GM19328 (cell line): ENCODE results near the gene TAGLN.

ENCODE experiments used
- ATAC-seq: cut with Tn5 transposase; IDR thresholded peaks from one replicate; pipeline ENCODE4 v1.9.1; 2021; ENCODE audit warnings: mild to moderate bottlenecking, moderate library complexity; ENCODE audit not compliant: unreplicated experiment

Gene TAGLN

DNA sequence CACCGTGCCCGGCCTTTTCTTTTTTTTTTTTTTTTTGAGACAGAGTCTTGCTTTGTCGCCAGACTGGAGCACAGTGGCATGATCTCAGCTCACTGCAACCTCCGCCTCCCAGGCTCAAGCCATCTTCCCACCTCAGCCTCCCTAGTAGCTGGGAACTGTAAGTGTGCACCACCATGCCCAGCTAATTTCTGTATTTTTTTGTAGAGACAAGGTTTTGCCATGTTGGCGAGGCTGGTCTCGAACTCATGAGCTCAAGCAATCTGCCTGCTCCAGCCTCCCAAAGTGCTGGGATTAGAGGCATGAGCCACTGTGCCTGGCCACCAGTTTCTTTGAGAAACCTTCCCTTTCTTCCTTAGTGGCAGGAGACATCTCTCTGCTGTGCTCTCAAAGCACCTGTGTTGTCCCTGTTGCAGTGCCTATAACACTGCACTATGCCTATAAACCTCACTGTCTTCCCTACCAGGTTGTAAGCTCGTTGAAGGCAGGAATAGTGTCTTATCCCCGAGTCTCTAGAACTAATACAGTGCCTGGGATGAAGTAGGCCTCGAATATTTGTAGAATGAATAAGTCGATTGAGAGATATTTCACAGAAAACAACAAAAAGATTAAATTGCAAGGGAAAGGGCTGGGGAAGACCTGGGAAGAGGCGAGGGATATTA, 13.7 kb downstream of the TAGLN start:
- ATAC-seq, result no peak

DNA sequence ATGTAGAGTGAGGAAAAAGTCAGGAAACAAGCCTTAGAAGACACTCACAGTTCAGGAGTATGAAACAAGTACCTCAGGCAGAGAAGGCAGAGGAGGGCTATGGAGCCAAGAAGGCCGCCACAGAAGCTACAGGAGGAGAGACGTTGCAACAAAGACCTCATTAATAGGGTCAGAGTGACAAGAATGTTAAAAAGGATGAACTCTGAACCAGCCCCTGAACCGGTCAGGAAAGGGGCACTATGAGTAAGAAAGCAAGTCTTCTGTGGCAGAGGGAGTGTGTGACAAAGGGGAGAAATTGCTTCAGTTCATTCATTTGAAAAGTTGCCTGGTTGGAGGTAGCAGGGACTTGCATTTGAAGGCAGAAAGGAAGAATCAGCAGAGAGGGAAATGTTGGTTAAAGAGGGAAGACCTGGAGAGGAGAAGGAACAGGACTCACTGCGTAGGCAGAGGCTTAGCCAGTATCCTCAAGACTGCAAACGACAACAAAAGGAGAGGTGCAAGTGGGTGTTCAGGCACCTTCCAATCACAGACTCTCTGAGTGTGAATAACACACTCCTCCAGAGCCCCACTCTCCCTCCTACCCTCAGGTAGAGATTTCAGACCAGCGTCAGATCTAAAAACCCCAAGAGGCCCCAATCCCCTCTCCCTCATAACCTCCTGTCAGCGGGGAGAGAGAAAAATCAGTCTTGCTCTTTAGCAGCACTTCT, 15.4 kb downstream of the TAGLN start:
- ATAC-seq, result no peak

DNA sequence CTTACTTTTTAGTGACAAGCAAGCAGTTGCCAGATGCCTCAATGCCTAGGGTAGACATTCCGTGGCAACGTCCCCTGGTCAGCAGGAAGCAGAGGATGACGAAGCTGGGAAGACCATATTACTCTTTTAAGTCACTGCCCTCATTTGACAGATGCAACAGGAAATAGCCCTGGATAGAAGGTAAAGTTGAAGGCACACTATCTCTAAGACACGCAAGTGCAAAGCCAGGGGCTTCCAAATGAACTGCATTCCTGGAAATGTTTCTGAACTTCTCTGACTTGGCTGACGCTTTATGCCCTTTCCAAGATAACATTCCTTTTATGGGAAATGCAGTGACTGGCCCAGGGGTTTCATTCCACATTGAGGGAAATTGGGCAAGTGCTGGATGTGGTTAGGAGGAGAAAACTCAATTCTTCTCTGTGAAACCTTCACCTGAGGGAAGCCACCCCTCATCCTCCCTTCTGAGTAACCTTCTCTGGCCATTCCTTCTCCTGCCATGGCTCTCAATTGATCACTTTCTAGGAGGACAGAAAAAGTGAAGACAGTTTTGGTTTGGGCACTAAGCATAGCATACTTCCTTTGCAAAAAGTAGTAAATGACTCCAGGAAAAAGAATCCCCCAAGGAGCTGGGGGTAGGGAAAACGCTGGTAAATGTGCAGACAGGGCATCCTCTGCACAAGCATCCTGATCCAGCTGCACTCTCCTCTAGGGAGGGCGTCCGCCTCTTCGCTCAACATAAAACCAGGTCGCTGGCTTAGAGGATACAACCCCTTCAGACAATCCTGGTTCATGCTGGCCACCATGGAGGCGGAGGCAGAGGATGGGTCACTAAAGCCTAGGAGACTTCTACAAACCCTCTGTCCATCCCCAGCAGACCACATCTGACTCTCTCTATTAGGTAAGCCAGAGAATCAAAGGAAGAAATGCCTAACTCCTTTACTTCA, 18.2 kb downstream of the TAGLN start:
- no peak for ATAC-seq

DNA sequence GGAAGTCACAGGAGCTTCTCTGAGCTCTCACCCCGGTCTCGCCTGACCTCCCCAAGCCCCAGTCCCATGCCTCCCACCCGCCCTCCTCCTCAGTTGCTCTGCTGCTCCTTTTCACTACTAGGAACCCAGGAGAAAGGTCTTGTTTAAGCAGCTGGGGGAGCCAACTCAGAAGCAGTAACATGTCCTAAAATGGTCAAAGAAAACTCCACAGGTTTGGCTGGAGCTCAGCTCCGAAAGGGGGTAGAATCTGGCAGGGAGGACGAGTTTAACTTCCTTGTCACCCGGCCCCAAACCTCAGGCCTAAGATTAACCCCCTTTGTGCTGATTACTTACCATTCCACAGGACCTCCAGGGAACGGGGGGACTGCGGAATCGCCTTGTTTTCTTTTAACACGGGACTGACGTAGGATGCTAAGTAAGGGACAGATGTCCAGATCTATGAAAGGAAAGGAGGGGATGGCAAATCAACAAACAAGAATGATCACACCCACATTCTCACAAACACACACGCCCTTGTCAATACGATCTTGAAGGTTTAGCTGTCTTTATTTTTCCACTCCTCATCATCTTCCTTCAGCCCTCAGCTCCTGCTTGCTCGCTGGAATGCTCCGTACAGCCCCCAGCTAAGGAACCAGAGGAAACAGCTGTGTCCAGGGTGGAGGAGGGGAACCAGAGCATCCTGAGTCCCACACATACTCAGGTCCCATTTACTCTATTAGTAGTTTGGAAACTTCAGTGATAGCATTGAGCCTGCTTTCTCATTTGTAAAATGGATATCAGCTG, 19.2 kb downstream of the TAGLN start:
- no peak for ATAC-seq

DNA sequence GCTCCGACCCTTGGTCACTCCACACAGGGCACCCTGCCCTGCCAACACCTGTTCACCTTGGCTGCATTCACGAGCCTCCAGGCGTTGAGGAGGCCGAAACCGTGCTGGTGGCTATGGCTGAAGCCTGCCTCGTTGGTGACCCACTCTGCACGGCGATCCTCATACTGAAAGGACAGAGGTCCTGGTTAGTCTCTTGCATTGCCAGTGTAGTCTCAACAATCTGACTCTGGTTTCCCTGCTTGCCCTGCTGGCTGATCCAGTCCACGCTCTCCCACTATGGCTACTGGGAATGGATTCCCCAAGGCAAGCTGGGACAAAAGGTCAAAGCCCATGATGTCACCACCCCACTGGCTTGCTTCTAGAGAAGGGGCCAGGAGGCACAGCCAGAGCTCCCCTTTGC, 19.8 kb downstream of the TAGLN start:
- no peak for ATAC-seq

DNA sequence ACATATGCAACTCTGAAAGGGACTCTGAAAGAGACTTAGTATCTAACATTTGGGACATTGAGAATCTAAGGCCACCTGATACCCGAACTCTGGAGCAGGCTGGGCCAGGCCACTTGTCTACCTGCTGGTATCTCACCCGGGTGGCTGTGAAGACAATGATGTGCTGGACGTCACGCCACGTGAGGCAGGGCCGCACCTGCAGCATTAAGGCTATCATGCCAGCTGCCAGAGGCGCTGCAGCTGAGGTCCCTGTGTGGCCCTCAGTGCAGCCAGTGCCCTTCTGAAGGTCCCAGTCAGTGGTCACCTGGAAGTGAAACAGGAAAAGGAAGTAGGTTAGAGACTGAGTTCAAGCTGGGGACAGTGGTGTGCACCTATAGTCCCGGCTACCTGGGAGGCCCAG, 20.3 kb downstream of the TAGLN start:
- no peak for ATAC-seq

DNA sequence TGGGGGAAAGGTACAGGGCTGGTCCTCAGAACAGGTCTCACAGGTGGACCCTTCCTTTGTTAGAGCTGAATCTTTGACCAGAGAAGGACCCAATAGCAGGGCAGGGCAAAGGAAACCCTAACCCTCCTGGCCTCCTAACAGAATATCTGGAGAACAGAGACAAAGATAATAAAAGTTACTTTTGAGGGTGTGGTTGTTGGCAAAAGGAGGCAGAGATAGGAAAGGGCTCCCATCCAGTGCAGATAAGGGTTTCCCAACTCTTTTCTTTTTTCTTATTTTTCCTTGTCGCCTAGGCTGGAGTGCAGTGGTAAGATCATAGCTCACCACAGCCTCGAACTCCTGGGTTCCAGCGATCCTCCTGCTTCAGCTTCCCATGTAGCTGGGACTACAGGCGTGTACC, 20.8 kb downstream of the TAGLN start:
- no peak for ATAC-seq

DNA sequence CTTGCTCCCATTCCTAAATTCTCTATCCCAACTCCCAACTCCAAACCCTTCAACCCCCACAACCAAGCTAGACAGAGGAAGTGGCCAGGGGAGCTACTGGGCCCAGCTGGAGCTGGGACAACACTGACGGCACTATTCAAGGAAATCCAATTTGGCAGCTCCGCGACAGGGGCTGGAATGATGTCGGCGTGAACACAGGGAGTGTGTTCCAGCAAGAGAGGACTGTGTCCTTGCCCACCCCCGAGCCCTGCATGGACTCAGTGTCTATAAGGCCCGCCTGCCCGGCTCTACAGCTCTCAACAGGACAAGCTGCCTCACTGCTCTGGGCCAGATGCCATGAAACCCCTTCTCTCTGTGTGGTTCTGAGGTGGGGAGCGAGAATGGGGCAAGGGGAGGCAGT, 21.4 kb downstream of the TAGLN start:
- ATAC-seq, result no peak

DNA sequence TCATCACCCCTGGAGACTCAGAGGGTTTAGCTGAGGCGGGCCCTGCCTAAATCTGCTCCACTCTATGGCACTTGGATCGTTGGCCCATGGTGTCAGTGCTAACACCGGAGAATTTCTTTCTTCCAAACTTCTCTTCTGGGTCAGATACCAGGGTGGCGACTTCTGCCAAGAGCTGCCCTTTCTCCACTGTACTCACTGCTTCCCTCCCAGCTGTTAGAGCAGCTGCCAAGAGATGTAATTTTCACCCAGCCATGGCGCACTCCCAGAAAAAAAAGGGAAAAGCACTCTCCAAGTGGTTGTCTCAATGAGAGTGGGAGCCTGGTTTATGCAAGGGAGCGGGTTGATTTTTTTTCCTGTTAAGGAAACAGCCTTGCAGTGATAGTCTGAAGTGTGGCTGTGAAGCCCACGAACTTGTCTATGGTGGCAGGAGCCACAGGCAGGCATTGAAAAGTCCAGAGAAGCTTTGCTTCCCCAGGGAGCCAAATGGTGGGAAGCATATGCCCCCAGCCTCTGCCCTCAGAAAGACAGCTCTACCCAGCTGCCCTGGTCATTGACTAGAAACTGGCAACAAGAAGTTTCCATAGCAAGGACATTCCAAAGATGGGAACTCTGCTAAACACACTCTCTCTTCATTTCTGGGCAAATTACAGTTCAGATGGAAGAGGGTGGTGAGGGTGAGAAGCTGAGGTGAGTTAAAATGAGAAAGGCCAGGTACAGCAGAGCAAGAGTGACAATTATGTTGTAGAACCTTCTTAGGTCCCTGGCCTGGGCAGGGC, 22.0 kb downstream of the TAGLN start:
- no peak for ATAC-seq

DNA sequence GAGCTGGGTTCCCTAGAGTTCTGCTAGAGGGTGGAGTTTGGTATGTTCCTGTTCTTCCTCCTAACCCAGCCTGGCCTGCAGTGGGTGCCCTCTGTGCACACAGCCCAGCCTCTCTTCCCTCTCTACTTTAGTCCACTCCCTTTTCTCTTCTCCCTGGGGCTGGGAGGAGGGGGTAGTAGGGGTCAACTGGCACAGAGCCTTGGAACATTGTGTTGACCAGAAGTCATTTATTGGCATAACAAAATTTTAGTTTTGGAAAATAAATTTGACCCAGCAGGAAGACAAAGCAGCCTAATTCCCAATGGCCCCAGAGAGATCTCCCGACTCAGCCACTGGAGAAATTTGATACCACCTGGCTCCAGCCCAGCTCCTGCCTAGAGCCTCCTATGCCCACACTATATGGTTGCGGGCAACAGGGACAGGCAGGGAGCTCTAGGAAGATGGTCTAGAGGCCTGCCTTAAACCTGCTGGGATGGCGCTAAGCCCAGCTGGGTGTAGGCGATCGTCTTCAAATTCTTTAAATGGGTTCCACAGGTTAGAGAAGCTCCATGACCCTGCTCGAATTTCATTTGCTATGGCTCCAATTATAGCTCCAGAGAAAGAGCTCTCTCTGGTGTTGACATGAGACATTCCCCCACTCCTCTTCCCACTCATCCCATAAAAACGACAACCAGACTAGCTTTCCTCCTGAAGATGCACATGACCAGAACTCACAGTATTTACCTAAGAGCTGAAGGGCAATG, 22.8 kb downstream of the TAGLN start:
- no peak for ATAC-seq

DNA sequence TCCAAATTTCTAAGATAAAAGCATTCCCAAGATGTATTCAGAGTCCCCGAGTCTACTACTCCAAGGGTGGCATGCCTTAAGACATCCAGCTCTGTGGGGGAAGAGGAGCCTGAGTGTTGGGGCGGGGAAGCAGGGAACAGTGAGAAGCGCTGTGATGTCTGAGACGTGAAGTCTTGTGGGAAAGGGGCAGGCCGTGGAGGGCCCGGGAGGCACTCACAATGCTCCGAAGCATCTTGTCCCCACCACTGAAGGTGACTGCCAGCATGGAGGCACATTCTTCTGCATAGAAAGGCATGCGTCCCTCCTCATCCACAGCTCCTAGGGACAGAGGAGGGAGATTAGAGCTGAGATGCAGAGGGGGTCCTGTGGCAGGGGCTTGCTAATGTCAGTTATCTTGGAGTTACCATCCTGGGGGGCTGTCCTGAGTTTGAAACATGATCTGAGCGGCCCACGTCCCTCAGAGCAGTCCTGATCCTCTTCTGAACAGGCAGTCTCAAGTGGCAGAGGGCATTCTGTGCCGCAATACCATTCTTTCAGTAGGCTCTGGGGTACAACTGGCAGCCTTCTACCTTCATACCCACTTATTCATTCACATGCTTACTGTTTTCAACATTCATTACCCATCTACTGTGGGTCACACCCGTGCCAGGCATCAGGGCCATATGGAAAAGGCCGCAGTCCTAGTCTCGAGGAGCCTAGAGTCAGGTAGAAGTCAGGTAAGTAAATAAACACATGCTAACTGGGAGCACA, 24.0 kb downstream of the TAGLN start:
- ATAC-seq, result no peak

DNA sequence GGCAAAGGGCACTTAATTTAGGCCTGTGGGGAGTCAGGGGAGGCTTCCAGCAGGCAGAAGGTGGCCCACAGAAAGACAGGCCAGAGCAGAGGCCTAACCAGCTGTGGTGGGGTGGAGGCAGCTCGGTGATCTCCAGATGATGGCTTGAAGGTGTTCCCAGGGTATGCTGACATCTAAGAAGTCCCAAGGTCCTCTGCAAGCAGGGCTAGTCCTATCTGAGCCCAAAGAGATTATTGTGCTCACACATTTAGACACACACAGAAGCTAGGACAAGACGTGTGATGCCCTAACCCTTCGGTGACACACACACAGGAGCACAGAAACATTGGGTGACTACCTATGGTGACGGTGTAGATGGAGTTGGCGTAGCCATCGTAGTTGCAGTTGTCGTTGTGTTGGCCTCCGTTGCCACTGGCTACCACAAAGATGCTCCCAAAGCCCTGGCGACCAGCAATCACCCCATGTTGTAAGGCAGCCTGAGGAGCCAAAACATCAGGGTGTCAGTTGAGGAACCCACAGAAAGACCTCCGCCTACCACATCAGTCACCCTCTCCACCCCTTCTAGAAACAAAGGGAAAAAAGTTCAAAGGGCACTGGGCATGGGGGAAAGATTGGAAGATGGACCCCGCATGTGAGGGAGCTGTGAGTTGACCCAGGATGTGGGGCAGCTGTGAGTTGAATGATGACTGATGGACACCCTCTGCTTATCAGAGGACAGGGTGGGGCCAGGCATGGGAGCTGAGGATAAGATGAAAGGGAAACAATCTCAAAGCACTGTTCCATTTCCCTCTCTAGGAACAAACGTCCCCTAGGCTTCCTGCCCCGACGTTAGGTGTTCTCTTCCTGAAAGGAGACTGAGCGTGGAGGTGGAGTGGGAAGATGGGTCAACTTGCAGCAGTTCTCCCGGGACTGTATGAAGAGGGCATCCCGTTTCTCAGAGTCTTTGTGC, 24.8 kb downstream of the TAGLN start:
- ATAC-seq, result no peak

DNA sequence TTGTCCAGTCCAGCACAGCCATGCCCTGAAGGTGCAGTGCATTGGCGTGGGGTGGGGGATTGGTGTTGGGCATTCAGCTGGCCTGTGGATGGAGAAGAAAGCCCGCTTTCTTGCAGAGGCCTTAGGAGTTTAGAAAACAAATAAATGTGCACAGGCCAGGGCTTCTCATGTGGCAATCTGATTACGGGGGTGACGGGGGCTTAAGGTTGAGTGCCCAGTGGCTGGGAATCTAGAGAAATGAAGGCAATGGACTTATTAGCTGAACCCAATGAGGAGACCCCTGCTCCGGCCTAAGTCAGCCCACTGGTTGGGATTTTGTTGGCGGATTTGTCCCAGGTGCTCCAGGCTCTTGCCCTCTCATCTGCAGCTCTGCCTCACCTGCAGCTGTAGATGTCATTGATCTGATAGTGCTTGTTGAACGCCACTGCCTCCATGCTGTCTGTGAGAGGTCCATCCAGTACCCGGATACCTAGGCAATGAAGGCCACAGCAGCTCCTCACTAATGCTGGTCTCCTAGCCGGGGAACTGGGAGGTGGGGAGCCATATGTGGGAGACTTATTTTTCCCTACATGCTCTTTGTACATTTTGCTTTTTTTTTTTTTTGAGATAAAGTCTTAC, 26.5 kb downstream of the TAGLN start:
- no peak for ATAC-seq

DNA sequence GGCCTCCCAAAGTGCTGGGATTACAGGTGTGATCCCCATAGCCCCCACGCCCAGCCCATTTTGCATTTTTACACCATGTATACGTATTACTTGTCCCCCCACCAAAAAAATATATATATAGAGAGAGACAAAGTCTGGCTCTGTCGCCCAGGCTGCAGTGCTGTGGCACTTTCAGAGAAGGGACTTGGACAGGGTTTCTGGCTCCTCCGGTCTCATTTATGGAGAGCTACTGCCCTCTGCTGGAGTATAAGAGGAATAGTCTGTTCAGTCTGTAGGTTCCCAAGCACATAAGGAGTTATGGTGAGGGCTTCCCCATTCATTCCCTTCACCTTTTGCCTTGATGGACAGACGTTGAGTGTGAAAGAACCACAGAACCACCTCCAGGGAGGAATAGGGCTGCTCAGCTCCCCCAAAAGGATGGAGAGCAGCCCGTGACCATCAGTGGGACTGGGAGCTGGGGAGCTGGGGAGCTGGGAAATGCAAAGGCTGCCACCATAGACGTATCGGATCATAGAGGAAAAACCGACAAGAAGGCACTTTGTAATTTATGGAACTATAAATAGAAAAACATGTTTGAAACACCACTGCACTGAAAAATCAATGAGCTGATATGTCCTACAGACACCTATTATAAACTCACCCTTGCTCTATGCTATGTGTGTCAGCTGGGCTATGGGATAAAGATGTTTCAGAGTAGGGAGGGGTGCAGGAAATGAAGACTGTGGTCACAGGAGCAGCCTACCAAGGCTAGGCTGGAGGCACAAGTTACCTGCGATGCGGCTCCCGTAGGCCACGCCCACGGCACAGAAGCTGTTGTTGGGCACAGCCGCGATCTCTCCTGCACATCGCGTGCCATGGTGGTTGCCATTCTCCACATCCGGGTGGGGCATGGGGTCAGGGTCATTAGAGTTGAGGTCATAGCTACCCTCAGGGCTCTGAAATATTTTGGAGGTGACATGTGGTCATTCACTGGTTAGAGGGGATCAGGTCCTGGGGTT, 27.5 kb downstream of the TAGLN start:
- no peak for ATAC-seq

DNA sequence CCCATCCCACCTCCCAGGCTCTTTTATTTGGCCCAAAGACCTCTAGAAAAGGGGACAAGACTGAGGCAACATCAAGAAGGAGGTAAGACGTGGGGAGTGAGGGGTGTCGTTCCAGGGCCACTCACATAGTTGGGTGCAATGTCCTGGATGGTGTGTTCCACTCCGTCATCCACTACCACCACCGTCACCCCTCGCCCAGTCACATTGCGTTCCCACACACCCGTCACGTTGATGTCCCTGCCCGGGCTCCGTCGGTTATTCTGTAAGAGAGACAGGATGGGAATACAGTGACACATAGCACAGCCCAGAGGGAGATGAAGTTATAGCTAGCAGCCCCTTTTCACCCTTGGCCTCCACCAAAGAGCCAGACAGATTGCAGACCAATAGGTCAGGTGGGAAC, 28.9 kb downstream of the TAGLN start:
- no peak for ATAC-seq

DNA sequence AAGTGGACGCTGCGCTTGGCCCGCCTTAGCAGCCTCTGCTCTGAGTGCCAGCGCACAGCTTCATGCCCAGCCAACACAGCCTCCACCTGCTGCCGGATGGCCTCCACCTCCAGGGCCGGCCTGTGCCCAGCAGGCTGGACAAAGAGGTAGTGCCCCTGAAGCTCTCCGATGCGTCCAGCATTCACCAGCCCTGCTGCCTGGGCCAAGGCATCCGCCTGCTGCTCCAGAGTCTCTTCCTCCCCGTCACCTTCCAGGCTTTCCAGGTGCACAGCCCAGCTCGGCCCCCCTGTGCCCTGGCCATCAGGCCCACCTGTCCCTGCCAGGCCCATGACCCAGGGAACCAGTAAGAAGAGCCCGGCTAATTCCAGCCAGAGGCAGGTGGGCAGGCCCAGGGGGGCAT, 30.2 kb downstream of the TAGLN start:
- no peak for ATAC-seq
